Sigmoid colon (tissue), 4 donors: ENCODE measurements around the gene SLAMF7.

Experiments
- CTCF ChIP-seq, 4 experiments: fragments of 450-650 bp in 3 of 4; fragments of 200-600 bp in 1 of 4; IDR thresholded peaks; one replicate each; pipeline ENCODE4 v1.5.1; 2016 to 2019; ENCODE audit warnings: antibody characterized with exemption in 4 of 4, mild to moderate bottlenecking in 3 of 4, moderate library complexity in 2 of 4
- EP300 ChIP-seq, 4 donors: sonication (generic); formaldehyde crosslinking; IDR thresholded peaks; one replicate each; pipeline ENCODE4 v1.6.1; 2017; ENCODE audit warnings: antibody characterized with exemption in 4 of 4
- POLR2A ChIP-seq, 2 donors: fragments of 450-650 bp; IDR thresholded peaks; one replicate each; pipeline ENCODE4 v1.6.1; 2016; ENCODE audit warnings: antibody characterized with exemption in 2 of 2, mild to moderate bottlenecking in 2 of 2, moderate library complexity in 2 of 2
- POLR2AphosphoS5 ChIP-seq, 4 donors: sonication (generic); formaldehyde crosslinking; IDR thresholded peaks; one replicate each; pipeline ENCODE4 v1.6.1; 2017; ENCODE audit warnings: antibody characterized with exemption in 4 of 4

GRCh38 chr1:160752924-160753323, 13.9 kb downstream of the SLAMF7 start:
- TF ChIP-seq POLR2AphosphoS5 (IDR thresholded peaks at IDR 0.05) (no peak), EP300 (IDR thresholded peaks at IDR 0.05) (no peak), CTCF (IDR thresholded peaks at IDR 0.05) (no peak), POLR2A (IDR thresholded peaks at IDR 0.05) (no peak)
